Psoas muscle (tissue), 8 donors: ENCODE results near the gene GBA3. TPM values are rescaled to one million over a fixed set of nuclear protein-coding genes. Genes with fewer than 3 reads are reported as not detected.
A peak's percentile ranks its signal among the peaks of the same experiment; 100 is the strongest.

Source experiments
- ATAC-seq, 4 donors: fragments of 200-7000 bp; cut with Tn5 transposase; one replicate each; pipeline ENCODE4 v1.9.1; 2020; ENCODE audit warnings: moderate library complexity in 3 of 4, mild to moderate bottlenecking in 2 of 4
- DNase-seq, 2 donors: peaks; one replicate each; pipeline ENCODE4 v3.0.0-alpha.2; 2020
- H3K27ac ChIP-seq: fragments of 200-600 bp; one replicate; pipeline ENCODE4 v1.8.0; 2022
- H3K27me3 ChIP-seq, 3 donors: fragments of 200-600 bp in 1 of 3; one replicate each; pipeline versions ENCODE4 v1.6.1 to v1.8.0; 2013 to 2022; ENCODE audit warnings: low read length in 2 of 3, mild to moderate bottlenecking in 2 of 3, moderate library complexity in 1 of 3; ENCODE audit not compliant: insufficient read depth in 3 of 3
- H3K36me3 ChIP-seq, 2 donors: fragments of 200-600 bp in 1 of 2; one replicate each; pipeline versions ENCODE4 v1.6.1 to v1.8.0; 2013 to 2022; ENCODE audit warnings: low read depth in 1 of 2, mild to moderate bottlenecking in 1 of 2, moderate library complexity in 1 of 2; ENCODE audit not compliant: insufficient read depth in 1 of 2
- H3K4me1 ChIP-seq: fragments of 200-600 bp; one replicate; pipeline ENCODE4 v1.8.0; 2022
- H3K4me3 ChIP-seq: fragments of 200-600 bp; one replicate; pipeline ENCODE4 v1.8.0; 2022; ENCODE audit warnings: mild to moderate bottlenecking
- H3K9me3 ChIP-seq: fragments of 200-600 bp; one replicate; pipeline ENCODE4 v1.8.0; 2022
- CTCF ChIP-seq: fragments of 200-600 bp; IDR thresholded peaks from one replicate; pipeline ENCODE4 v1.8.0; 2022; ENCODE audit warnings: antibody characterized with exemption
- WGBS, 3 donors: extraction: QIAGEN DNeasy Blood & Tissue Kit; methylation state at CpG; one replicate each; pipeline versions ENCODE4 v1.1.6 to v1.1.7; 2013; 5-methylcytosine and 5-hydroxymethylcytosine counted together
- intact Hi-C, 2 donors: fragments of 100-400 bp; cut with DNase I; formaldehyde crosslinking; loops; one replicate each; pipeline versions ENCODE4 v1.11.0 to v1.14.2; 2022
- polyA plus RNA-seq, 3 donors: library from polyadenylated mRNA; stranded (reverse); fragments of 200-250 nt; gene quantifications; one replicate each; pipeline ENCODE4 v1.2.3, GENCODE V29; 2013
- total RNA-seq, 4 donors: library from RNA; stranded (reverse); fragmentation: NEBNext Ultra II Directional in 2 of 4; extraction: Animal tissue kit (Norgen Biotek cat#: 25700) in 2 of 4; gene quantifications; one replicate each; pipeline versions ENCODE4 v1.2.1 to v1.2.4, GENCODE V29; 2021 to 2023
- donor health status: healthy with polysubstance abuse.
- donor health status: DM: no; HTN: no; CAD: no; lungs with moderate emphysema.
- donor health status: Bipolar disorder and iron deficiency.
- donor health status: healthy.
- donor health status: DM: yes; HTN: yes; CAD: no.
- donor health status: DM: no; HTN: no; CAD: no.
- donor health status: DM: no; HTN: no; CAD: no.
- donor health status: DM: yes; HTN: yes; CAD: no.

GBA3 gene
- total and polyA plus RNA-seq, 7 donors: 0.04 to 0.23 TPM; not detected in 5

GRCh38 chr4:22677780-22678179 lies 15.0 kb upstream of the GBA3 start:
- H3K9me3 ChIP-seq: no peaks in the 10 kb centered on the region
- no peaks in the 10 kb centered on the region for H3K36me3 ChIP-seq
- 80 to 93% (median 91%) methylated on average over 1 of the region's 1 CpG for WGBS, 3 donors
- no peaks in the 10 kb centered on the region for H3K4me1 ChIP-seq
- H3K27ac ChIP-seq: no peak overlapping the region
- ATAC-seq (no peak), DNase-seq (no peak)
- H3K4me3 ChIP-seq: no peak overlapping the region
- no peak for TF ChIP-seq CTCF
- H3K27me3 ChIP-seq: no peaks in the 10 kb centered on the region
- intact Hi-C loops: no loop called here

- WGBS, 3 donors: 17 to 29% (median 22%) methylated on average over 3 of the region's 3 CpGs
- H3K27ac ChIP-seq: peak overlapping the region; percentile 7
- H3K27me3 ChIP-seq: no peaks in the 10 kb centered on the region
- no peaks in the 10 kb centered on the region for H3K36me3 ChIP-seq
- intact Hi-C loops: no loop called here
- no peak for TF ChIP-seq CTCF
- H3K4me3 ChIP-seq: no peak overlapping the region
- ATAC-seq (peak; percentile 55 to 89 (median 76)), DNase-seq (no peak)
- H3K9me3 ChIP-seq: no peaks in the 10 kb centered on the region
- H3K4me1 ChIP-seq: no peaks in the 10 kb centered on the region
Observed at GRCh38 chr4:22678940-22679854, 13.5 kb upstream of the GBA3 start.

GRCh38 chr4:22680065-22680642 lies 12.6 kb upstream of the GBA3 start:
- intact Hi-C loops: loop anchor here in 1 of 2 donors (10.0 kb wide), 1 partner anchor 145 kb away; no protein-coding TSS in a partner anchor
- TF ChIP-seq CTCF: no peak
- Histone ChIP-seq H3K9me3 (no peaks in the 10 kb centered on the region), H3K4me3 (no peak overlapping the region), H3K27me3 (peaks cover 0 to 2% (median 0%) of the 10 kb centered on the region in 3 donors), H3K36me3 (no peaks in the 10 kb centered on the region), H3K4me1 (no peaks in the 10 kb centered on the region), H3K27ac (peak overlapping the region; percentile 7)
- 47 to 64% (median 56%) methylated on average over 4 of the region's 4 CpGs for WGBS, 3 donors
- DNase-seq (no peak), ATAC-seq (no peak)

GRCh38 chr4:22683726-22684125 lies 9.0 kb upstream of the GBA3 start:
- intact Hi-C loops: loop anchor here in 1 of 2 donors (10.0 kb wide), 1 partner anchor 149 kb away; no protein-coding TSS in a partner anchor
- DNase-seq: no peak

More at GRCh38 chr4:22683726-22684125, 9.0 kb upstream of the GBA3 start:
- Histone ChIP-seq H3K4me1 (no peaks in the 10 kb centered on the region), H3K9me3 (no peaks in the 10 kb centered on the region), H3K27me3 (peaks cover 0 to 2% (median 0%) of the 10 kb centered on the region in 3 donors), H3K36me3 (no peaks in the 10 kb centered on the region), H3K27ac (no peak overlapping the region), H3K4me3 (no peak overlapping the region)
- ATAC-seq: no peak
- no peak for TF ChIP-seq CTCF
